Stimulated activated CD4-positive, alpha-beta T cell treated with anti-CD3 and anti-CD28 coated beads, Interleukin-15, amount 100 ng/mL, for 24 hours (primary cell): ENCODE data around the gene CABP5.

ENCODE experiments used
- DNase-seq: peaks from one replicate; pipeline ENCODE4 v3.0.0-alpha.2; 2020

The CABP5 gene

DNA sequence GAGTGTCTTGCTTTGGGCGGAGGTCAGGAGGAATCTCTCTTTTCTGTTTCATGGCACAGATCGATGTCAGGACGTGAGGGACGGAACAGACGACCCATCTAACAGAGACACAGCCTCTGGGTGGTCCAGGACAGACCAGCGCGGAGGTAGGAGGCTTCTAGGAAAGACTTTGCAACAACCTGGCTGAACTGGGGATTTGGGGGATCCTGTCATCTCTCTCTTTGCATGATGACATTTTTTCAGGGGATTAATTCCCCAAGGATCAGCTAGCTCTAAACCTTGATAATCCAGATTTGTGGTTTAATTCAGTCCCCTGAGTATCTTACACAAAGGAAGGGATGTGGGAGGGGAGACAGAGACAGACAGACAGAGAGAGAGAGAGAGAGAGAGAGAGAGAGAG is 14.4 kb downstream of the CABP5 start:
- DNase-seq, result no peak

DNA sequence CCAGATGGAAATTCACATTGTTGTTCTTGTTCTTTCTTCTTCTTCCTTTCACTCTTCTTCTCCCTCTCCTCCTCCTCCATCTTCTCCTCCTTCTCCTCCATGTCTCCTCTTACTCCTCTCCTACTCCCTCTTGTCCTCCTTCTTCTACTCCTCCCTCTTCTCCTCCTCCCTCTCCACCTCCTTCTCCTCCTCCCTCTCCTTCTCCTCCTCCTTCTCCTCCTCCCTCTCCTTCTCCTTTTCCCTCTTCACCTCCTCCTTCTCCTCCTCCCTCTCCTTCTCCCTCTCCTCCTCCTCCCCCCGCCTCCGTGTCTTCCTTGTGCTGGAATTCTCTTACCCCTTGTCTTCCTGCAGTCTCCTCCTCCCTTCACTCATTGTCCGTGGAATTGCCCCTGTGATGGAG is 18.4 kb downstream of the CABP5 start:
- DNase-seq, result no peak

DNA sequence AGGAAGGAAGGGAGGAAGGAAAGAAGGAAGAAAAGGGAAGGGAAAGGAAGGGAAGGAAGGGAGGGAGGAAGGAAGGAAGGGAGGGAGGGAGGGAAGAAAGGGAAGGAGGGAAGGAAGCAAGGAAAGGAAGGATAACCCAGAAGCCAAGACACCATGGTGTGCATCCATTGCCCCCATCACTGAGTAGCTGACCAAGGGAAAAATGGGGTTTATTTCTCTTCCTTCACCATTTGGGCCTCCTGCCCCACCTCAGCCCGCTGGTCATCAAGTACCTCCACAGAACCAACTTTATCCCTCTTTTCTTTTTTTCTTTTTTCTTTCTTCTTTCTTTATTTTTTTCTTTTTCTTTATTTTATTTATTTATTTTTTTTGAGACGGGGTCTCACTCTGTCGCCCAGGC is 20.4 kb downstream of the CABP5 start:
- DNase-seq, result no peak

DNA sequence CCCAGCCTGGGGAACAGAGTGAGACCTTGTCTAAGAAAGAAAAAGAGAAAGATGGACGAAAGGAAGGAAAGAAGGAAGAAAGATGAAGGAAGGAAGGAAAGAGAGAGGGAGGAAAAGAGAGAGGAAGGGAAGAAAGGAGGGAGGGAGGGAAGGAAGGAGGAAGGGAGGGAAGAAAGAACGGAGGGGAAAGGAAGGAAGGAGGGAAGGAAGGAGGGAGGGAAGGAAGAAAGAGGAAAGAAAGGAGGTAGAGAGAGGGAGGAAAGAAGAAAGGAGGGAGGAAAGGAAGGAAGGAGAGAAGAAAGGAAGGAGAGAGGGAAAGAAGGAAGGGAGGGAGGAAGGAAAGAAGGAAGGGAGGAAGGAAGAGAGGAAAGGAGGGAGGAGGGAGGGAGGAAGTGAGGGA is 20.9 kb downstream of the CABP5 start:
- DNase-seq, result no peak

GRCh38 chr19:48020686-48021085 is 23.2 kb downstream of the CABP5 start:
- no peak for DNase-seq

GRCh38 chr19:48010932-48011758 is 32.7 kb downstream of the CABP5 start:
- DNase-seq, result no peak

DNA sequence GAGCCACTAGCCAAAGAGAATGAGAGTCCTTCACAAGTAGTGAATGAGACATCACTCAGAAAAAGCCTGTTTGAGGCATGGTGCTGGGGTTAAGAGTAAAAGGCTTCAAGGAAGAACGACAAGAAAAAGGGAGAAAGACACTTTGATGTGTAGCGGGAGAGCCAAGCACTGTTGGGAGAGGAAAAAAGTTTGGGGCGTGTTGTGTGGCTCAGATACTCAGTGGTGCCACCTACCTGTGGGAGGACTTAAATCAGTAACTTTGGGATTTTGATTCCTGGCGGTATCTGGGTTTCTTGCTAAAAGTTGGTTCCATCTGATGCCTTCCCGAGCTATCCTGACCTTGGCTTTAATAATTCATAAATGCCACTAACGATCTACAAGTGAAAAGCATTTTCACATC is 37.1 kb downstream of the CABP5 start:
- DNase-seq, result peak; percentile 29

GRCh38 chr19:48004236-48004635 is 39.6 kb downstream of the CABP5 start:
- DNase-seq, result no peak

DNA sequence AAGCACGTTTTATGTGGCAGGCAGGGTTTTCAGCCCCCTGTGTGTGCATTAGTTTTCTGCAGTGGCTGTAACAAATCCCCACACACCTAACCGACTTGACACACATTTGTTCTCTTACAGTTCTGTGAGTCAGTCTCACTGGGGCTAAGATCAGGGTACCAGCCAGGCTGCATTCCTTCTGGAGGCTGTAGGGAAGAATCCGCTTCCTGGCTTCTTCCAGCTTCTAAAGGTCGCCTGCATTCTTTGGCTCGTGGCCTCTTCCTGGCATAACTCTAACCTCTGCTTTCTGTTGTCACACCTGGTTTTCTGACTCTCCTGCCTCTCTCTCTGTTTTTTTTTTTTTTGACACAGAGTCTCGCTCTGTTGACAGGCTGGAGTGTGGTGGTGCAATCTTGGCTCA is 43.0 kb downstream of the CABP5 start:
- no peak for DNase-seq

DNA sequence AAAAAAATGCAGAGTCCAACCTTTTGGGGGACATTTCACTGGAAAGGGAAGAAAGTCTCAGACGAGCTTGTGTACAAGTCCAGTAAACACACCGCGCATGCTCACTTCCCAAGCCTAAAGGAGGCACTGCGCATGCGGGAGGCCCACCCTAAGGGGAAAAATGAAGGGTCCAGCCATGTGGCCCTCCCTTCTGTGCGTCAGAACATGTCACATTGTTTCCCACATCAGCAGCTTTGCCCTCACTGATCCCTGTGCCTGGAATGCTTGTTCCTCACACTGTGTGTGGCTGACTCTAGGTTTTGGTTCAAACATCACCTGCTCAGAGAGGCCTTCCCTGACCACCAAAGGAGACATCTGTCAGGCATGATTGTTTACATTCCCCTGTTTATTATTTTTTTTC is 45.1 kb downstream of the CABP5 start:
- DNase-seq, result no peak

GRCh38 chr19:47996230-47996727 is 47.6 kb downstream of the CABP5 start:
- DNase-seq, result no peak

GRCh38 chr19:47994209-47994802 is 49.6 kb downstream of the CABP5 start, which contains the start of gene ELSPBP1:
Gene ELSPBP1, plus strand, starts transcription at chr19:47994632. Its CDS starts 14,036 bp downstream, at chr19:48008668.
- DNase-seq, result no peak

GRCh38 chr19:47992070-47992469 is 51.8 kb downstream of the CABP5 start, which contains the start of gene BSPH1:
Gene BSPH1, minus strand, starts transcription at chr19:47992170. Its CDS starts 89 bp downstream, at chr19:47992081.
- DNase-seq, result no peak

DNA sequence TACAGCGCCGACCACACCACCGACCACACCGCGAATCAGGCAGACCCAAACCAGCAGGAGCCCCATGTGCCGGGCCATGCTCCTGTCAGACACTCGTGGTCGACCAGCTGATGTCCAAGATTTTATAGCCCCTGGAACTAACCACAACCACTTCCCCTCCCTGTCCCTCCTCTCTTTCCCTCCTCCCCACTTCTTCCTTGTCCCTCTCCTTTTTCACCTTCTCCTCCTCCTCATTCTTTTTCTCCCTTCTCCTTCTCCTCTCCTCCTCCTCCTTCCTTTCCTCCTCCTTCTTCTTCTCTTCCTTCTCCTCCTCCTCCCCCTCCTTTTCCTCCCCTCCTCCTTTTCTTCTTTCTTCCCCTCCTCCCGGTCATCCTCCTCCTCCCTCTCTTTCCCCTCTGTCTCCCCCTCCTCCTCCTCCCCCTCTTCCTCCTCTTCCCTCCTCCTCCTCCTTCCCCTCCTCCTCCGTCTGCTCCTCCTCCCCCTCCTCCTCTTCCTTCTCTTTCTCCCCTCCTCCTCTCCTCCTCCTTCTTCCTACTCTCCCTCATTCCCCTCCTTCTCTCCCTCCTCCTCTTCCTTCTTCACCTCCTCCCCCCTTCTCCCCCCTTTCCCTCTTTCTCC is 52.6 kb downstream of the CABP5 start:
- DNase-seq, result no peak
